HepG2 (cell line): ENCODE measurements around the gene NKRF. TPM values are rescaled to one million over a fixed set of nuclear protein-coding genes. Genes with fewer than 3 reads are reported as not detected.

Experiments
- ATAC-seq: fragments of 200-7000 bp; cut with Tn5 transposase; 3 replicates; pipeline ENCODE4 v1.9.1; 2020; ENCODE audit warnings: mild to moderate bottlenecking, moderate library complexity
- BruUV-seq: library from RNA; stranded (reverse); fragments of 400-500 nt; replicated peaks from 2 replicates; lab custom pipeline; 2021; lab: Mats Ljungman, UMichigan
- CTCF ChIA-PET: fragments of 300-600 bp; formaldehyde crosslinking; extraction: SDS; loops from one replicate; lab custom pipeline; 2021; ENCODE audit warnings: low total read pairs, inconsistent platforms, low intra/inter-chr PET ratio; lab: Yijun Ruan, JAX
- POLR2A ChIA-PET: fragments of 350-600 bp; sonication (Branson Sonifier 250); formaldehyde crosslinking; loops from one replicate; lab custom pipeline; 2020; ENCODE audit warnings: antibody characterized with exemption, inconsistent platforms; lab: Yijun Ruan, JAX
- DNase-seq: peaks from one replicate; pipeline ENCODE4 v3.0.0-alpha.2; 2015; ENCODE audit warnings: low spot score
- FAIRE-seq: peaks from 3 replicates; lab custom pipeline; 2011; peaks lifted over from hg19 to GRCh38; lab: Jason Lieb, UNC
- H2AFZ ChIP-seq: one replicate; pipeline ENCODE4 v1.6.1; 2011; ENCODE audit warnings: low read length, inconsistent platforms
- H3K27ac ChIP-seq: fragments of 300-600 bp; 3 replicates; pipeline ENCODE4 v1.8.0; 2011; ENCODE audit warnings: mixed run types, mild to moderate bottlenecking, mixed read lengths, low read length, inconsistent platforms; ENCODE audit not compliant: insufficient read depth; ENCODE audit errors: extremely low read length
- H3K27me3 ChIP-seq, 2 experiments: fragments of 200-600 bp in 1 of 2; 2 replicates in 1 of 2; 3 replicates in 1 of 2; pipeline versions ENCODE4 v1.6.0 to v1.8.0; 2011; ENCODE audit warnings: low read length in 2 of 2, mild to moderate bottlenecking in 2 of 2, moderate library complexity in 2 of 2, inconsistent platforms in 1 of 2; ENCODE audit not compliant: insufficient read depth in 2 of 2, control insufficient read depth in 1 of 2
- H3K36me3 ChIP-seq, 2 experiments: fragments of 200-600 bp in 1 of 2; replicated peaks in 1 of 2; 2 replicates in 1 of 2; 3 replicates in 1 of 2; pipeline versions ENCODE4 v1.5.1 to v1.8.0; 2011; ENCODE audit warnings: low read length in 2 of 2, inconsistent platforms in 1 of 2; ENCODE audit not compliant: insufficient read depth in 2 of 2, control insufficient read depth in 1 of 2
- H3K4me1 ChIP-seq: 2 replicates; pipeline ENCODE4 v1.5.1; 2012; ENCODE audit warnings: low read length, inconsistent platforms; ENCODE audit not compliant: insufficient read depth
- H3K4me2 ChIP-seq: 2 replicates; pipeline ENCODE4 v1.6.0; 2011; ENCODE audit warnings: low read depth, low read length, inconsistent platforms
- H3K4me3 ChIP-seq, 3 experiments: fragments of 200-600 bp in 1 of 3; sonication (generic), shearing (Covaris generic) in 1 of 3; replicated peaks in 1 of 3; 2 replicates each; pipeline ENCODE4 v1.5.1; 2011 to 2016; ENCODE audit warnings: low read length in 3 of 3, inconsistent platforms in 2 of 3, low read depth in 2 of 3, mild to moderate bottlenecking in 2 of 3, control low read depth in 1 of 3, mixed read lengths in 1 of 3; ENCODE audit not compliant: insufficient read depth in 1 of 3
- H3K79me2 ChIP-seq: one replicate; pipeline ENCODE4 v1.6.1; 2011; ENCODE audit warnings: low read length, inconsistent platforms; ENCODE audit not compliant: insufficient read depth
- H3K9ac ChIP-seq: 2 replicates; pipeline ENCODE4 v1.6.0; 2011; ENCODE audit warnings: mild to moderate bottlenecking, low read depth, low read length, inconsistent platforms; ENCODE audit not compliant: insufficient read depth
- H3K9me3 ChIP-seq: 2 replicates; pipeline ENCODE4 v1.5.1; 2012; ENCODE audit warnings: mild to moderate bottlenecking, low read length
- H4K20me1 ChIP-seq: 2 replicates; pipeline ENCODE4 v1.6.0; 2011; ENCODE audit warnings: inconsistent platforms, mild to moderate bottlenecking, low read length, moderate library complexity; ENCODE audit not compliant: insufficient read depth
- ATF7-NPFF ChIP-seq: sonication (generic); formaldehyde crosslinking; IDR thresholded peaks from 2 replicates; pipeline ENCODE4 v1.8.1; 2023; ENCODE audit warnings: mild to moderate bottlenecking, low read depth, missing genetic modification reagents, moderate library complexity
- HOXD1 ChIP-seq: sonication (generic); formaldehyde crosslinking; IDR thresholded peaks from 2 replicates; pipeline ENCODE4 v1.5.0; 2020; ENCODE audit warnings: missing genetic modification reagents
- NCOA1 ChIP-seq: sonication (generic); formaldehyde crosslinking; IDR thresholded peaks from 2 replicates; pipeline ENCODE4 v1.9.0; 2021; ENCODE audit warnings: missing genetic modification reagents
- RAD51 ChIP-seq: fragments of 450-650 bp; IDR thresholded peaks from 2 replicates; pipeline ENCODE4 v1.6.1; 2016; ENCODE audit warnings: borderline replicate concordance
- RARA ChIP-seq: IDR thresholded peaks from 2 replicates; pipeline ENCODE4 v1.6.1; 2016; ENCODE audit warnings: missing genetic modification reagents, missing compliant biosample characterization
- SETDB1 ChIP-seq: sonication (generic); formaldehyde crosslinking; IDR thresholded peaks from 2 replicates; pipeline ENCODE4 v1.5.1; 2020; ENCODE audit warnings: missing genetic modification reagents, mild to moderate bottlenecking, borderline replicate concordance
- TAF15 ChIP-seq: fragments of 200-400 bp; formaldehyde crosslinking; IDR thresholded peaks from one replicate; pipeline ENCODE4 v1.6.1; 2018; ENCODE audit warnings: mild to moderate bottlenecking, low read depth, low read length; ENCODE audit not compliant: poor library complexity, severe bottlenecking
- ZMYM4 ChIP-seq: sonication (generic); formaldehyde crosslinking; IDR thresholded peaks from 2 replicates; pipeline ENCODE4 v1.8.1; 2023; ENCODE audit warnings: mild to moderate bottlenecking, missing genetic modification reagents
- ZNF121 ChIP-seq: sonication (generic); formaldehyde crosslinking; IDR thresholded peaks from 2 replicates; pipeline ENCODE4 v1.5.0; 2020; ENCODE audit warnings: mild to moderate bottlenecking, missing genetic modification reagents
- WGBS: methylation state at CpG from one replicate; pipeline ENCODE4 v1.1.6; 2017; ENCODE audit warnings: low lambda C conversion rate; 5-methylcytosine and 5-hydroxymethylcytosine counted together
- in situ Hi-C: cut with HindIII; loops from 2 replicates; pipeline ENCODE4 v1.10.0; 2017; ENCODE audit warnings: low pct_unique_long_range_greater_than_20kb; ENCODE audit not compliant: extremely low pct_ligation_motif_present
- intact Hi-C: fragments of 100-400 bp; cut with micrococcal nuclease; formaldehyde crosslinking; loops from one replicate; pipeline ENCODE4 v1.10.0; 2022; ENCODE audit not compliant: unreplicated experiment
- polyA plus RNA-seq, 8 experiments: library from polyadenylated mRNA; depleted of rRNA in 3 of 8; stranded (reverse) in 7 of 8; unstranded in 1 of 8; fragments of >200 nt; fragmentation: Illumina TruSeq in 4 of 8; extraction: Trizol in 4 of 8; gene quantifications; 2 replicates each; pipeline versions ENCODE4 v1.2.1 to v1.2.3, GENCODE V29; 2011 to 2016; ENCODE audit warnings: low read depth in 4 of 8, missing spikeins in 1 of 8, mixed read lengths in 1 of 8; ENCODE audit not compliant: insufficient read depth in 1 of 8
- total RNA-seq, 5 experiments: library from RNA; depleted of rRNA; stranded (reverse); fragments of >200 nt; fragmentation: Illumina TruSeq; extraction: Trizol; gene quantifications; 2 replicates each; pipeline ENCODE4 v1.2.3, GENCODE V29; 2016; ENCODE audit warnings: low read depth in 1 of 5
- TF ChIP-seq, protein P1 (sequence below): sonication (generic); formaldehyde crosslinking; IDR thresholded peaks from 2 replicates; pipeline ENCODE4 v1.4.0; 2020; ENCODE audit warnings: missing genetic modification reagents
- TF ChIP-seq, protein P2 (sequence below): sonication (generic); formaldehyde crosslinking; IDR thresholded peaks from 2 replicates; pipeline ENCODE4 v1.4.0; 2020; ENCODE audit warnings: missing genetic modification reagents
- TF ChIP-seq, protein P3 (sequence below): sonication (generic); formaldehyde crosslinking; IDR thresholded peaks from 2 replicates; pipeline ENCODE4 v1.5.0; 2020; ENCODE audit warnings: missing genetic modification reagents, mild to moderate bottlenecking, borderline replicate concordance
- TF ChIP-seq, protein P4 (sequence below): sonication (generic); formaldehyde crosslinking; IDR thresholded peaks from 2 replicates; pipeline ENCODE4 v1.8.0; 2022; ENCODE audit warnings: missing genetic modification reagents, mild to moderate bottlenecking, borderline replicate concordance
- TF ChIP-seq, protein P5 (sequence below): IDR thresholded peaks from 2 replicates; pipeline ENCODE4 v1.6.1; 2016; ENCODE audit warnings: missing biosample characterization, missing genetic modification reagents, low read depth

Gene NKRF
- total and polyA plus RNA-seq, 2 of the 13 experiments (the other 11 are each of a cell fraction or from before 2014, with no cell fraction given): 3.3 to 6.0 TPM

DNA sequence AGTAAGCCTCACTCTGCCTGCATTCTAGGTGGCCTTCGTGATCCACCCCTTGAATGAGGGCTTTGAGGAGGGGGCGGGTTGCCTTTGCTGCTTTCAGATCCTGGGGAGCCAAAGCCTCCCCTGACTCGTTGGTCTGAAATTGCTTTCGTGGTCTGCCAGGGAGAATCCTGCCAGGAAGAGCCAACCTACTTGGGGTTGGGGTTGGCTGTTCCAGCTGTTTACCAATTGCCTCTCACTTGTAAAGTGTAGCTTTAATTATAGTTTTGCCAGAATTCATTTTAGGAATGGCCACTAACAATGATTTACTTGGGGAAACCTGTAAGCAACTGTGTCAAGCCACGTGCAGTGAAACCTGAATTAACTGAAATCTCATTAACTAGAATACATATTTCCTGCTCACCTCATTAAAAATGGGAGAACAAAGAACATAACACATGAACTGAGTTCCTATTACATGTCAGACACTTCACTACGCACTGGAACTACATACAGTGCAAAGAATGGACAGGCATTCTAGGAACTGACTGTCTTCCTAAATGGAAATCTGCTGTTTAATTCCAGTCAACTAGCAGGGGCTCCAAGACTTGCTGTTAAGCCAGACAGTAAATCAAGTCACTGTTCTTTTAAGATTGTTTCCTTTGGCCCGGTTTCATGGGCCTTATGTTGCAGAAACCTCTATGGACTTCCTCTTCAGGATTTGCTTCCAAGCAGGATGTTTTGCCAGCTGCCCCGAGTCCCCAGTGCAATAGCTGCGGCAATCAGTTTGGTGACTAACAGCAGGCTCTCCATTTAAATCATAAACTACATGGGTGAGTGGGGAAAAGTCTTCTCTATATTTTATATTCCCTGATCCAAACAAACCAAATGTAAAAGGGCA is 16.4 kb upstream of the NKRF start:
- intact Hi-C loops (no loop called here), in situ Hi-C loops (no loop called here)
- no peaks in the 10 kb centered on the region for H3K9me3 ChIP-seq
- BruUV-seq: no TSS peak
- H3K9ac ChIP-seq: no peak overlapping the region
- no peak overlapping the region for H2AFZ ChIP-seq
- CTCF ChIA-PET: no interaction called here
- no peaks in the 10 kb centered on the region for H3K4me1 ChIP-seq
- no peak overlapping the region for H3K4me2 ChIP-seq
- H4K20me1 ChIP-seq: no peaks in the 10 kb centered on the region
- DNase-seq (no peak), ATAC-seq (no peak), FAIRE-seq (no peak)
- no peak overlapping the region for H3K27ac ChIP-seq
- WGBS: 89% methylated on average over 4 of the region's 9 CpGs
- no peaks in the 10 kb centered on the region; a peak in 1 of 5 replicates for H3K36me3 ChIP-seq
- H3K27me3 ChIP-seq: no peaks in the 10 kb centered on the region
- POLR2A ChIA-PET: no interaction called here
- no peaks in the 10 kb centered on the region for H3K79me2 ChIP-seq
- no peak overlapping the region for H3K4me3 ChIP-seq
- no peak for TF ChIP-seq SETDB1
- TF ChIP-seq RARA: no peak
- TF ChIP-seq, protein P1, sequence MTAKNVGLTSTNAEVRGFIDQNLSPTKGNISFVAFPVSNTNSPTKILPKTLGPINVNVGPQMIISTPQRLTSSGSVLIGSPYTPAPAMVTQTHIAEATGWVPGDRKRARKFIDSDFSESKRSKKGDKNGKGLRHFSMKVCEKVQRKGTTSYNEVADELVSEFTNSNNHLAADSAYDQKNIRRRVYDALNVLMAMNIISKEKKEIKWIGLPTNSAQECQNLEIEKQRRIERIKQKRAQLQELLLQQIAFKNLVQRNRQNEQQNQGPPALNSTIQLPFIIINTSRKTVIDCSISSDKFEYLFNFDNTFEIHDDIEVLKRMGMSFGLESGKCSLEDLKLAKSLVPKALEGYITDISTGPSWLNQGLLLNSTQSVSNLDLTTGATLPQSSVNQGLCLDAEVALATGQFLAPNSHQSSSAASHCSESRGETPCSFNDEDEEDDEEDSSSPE (CRISPR knock-in tag): no peak
- no peak for TF ChIP-seq ZMYM4 (CRISPR knock-in tag)
- TF ChIP-seq TAF15: no peak
- TF ChIP-seq, protein P2, sequence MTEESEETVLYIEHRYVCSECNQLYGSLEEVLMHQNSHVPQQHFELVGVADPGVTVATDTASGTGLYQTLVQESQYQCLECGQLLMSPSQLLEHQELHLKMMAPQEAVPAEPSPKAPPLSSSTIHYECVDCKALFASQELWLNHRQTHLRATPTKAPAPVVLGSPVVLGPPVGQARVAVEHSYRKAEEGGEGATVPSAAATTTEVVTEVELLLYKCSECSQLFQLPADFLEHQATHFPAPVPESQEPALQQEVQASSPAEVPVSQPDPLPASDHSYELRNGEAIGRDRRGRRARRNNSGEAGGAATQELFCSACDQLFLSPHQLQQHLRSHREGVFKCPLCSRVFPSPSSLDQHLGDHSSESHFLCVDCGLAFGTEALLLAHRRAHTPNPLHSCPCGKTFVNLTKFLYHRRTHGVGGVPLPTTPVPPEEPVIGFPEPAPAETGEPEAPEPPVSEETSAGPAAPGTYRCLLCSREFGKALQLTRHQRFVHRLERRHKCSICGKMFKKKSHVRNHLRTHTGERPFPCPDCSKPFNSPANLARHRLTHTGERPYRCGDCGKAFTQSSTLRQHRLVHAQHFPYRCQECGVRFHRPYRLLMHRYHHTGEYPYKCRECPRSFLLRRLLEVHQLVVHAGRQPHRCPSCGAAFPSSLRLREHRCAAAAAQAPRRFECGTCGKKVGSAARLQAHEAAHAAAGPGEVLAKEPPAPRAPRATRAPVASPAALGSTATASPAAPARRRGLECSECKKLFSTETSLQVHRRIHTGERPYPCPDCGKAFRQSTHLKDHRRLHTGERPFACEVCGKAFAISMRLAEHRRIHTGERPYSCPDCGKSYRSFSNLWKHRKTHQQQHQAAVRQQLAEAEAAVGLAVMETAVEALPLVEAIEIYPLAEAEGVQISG (CRISPR knock-in tag): no peak
- TF ChIP-seq NCOA1 (CRISPR knock-in tag): no peak
- TF ChIP-seq, protein P3, sequence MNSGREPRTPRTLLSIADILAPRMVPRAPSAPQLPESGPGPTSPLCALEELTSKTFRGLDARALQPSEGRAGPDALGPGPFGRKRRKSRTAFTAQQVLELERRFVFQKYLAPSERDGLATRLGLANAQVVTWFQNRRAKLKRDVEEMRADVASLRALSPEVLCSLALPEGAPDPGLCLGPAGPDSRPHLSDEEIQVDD (CRISPR knock-in tag): no peak
- TF ChIP-seq ZNF121 (CRISPR knock-in tag): no peak
- no peak for TF ChIP-seq HOXD1 (CRISPR knock-in tag)
- no peak for TF ChIP-seq RAD51
- TF ChIP-seq ATF7-NPFF (CRISPR knock-in tag): no peak
- TF ChIP-seq, protein P4, sequence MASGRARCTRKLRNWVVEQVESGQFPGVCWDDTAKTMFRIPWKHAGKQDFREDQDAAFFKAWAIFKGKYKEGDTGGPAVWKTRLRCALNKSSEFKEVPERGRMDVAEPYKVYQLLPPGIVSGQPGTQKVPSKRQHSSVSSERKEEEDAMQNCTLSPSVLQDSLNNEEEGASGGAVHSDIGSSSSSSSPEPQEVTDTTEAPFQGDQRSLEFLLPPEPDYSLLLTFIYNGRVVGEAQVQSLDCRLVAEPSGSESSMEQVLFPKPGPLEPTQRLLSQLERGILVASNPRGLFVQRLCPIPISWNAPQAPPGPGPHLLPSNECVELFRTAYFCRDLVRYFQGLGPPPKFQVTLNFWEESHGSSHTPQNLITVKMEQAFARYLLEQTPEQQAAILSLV (CRISPR knock-in tag): no peak
- TF ChIP-seq, protein P5, sequence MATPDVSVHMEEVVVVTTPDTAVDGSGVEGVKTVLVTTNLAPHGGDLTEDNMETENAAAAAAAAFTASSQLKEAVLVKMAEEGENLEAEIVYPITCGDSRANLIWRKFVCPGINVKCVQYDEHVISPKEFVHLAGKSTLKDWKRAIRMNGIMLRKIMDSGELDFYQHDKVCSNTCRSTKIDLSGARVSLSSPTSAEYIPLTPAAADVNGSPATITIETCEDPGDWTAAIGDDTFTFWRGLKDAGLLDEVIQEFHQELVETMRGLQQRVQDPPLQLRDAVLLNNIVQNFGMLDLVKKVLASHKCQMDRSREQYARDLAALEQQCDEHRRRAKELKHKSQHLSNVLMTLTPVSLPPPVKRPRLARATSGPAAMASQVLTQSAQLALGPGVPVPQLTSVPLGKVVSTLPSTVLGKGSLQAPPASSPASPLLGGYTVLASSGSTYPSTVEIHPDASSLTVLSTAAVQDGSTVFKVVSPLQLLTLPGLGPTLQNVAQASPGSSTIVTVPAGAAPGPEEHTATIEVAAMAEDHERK: no peak
